Stimulated activated CD4-positive, alpha-beta T cell treated with anti-CD3 and anti-CD28 coated beads, Interleukin-15, amount 100 ng/mL, for 1 hour (primary cell): Measurements from ENCODE around the gene DUSP3.
"Not testable (repeated sequence)": the region's sequence is repeated elsewhere in the genome, so short reads cannot be mapped to it uniquely, and the experiment has no call there.

ENCODE experiments used
- DNase-seq, 2 donors: peaks; one replicate each; pipeline ENCODE4 v3.0.0-alpha.2; 2020; ENCODE audit warnings: low read depth in 1 of 2, low spot score in 1 of 2

Gene DUSP3

DNA sequence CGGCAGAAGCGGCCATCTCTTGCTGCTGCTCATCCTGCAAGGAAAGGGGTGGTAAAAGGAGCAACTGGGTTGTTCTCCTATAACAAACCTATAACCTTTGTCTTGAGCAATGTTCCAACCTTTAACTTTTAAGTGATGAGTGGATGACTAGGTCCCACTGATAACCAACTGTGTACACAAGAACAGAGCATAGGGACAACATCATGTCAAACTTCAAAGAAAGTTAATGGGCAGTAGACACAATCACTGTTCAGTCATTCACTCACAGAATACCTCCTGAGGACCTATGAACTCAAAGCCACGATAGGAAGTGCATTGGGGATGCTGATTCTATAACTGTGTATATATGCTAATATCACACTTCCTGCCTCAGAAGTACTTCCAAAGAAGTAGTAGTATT is 23.1 kb upstream of the DUSP3 start:
- no peak for DNase-seq

GRCh38 chr17:43800736-43801135 is 22.0 kb upstream of the DUSP3 start:
- no peak for DNase-seq

- no peak for DNase-seq
These were observed 20.3 kb upstream of the DUSP3 start for GRCh38 chr17:43799047-43799446.

- DNase-seq: not testable (repeated sequence)
These were observed 19.2 kb upstream of the DUSP3 start for GRCh38 chr17:43798024-43798423.

DNA sequence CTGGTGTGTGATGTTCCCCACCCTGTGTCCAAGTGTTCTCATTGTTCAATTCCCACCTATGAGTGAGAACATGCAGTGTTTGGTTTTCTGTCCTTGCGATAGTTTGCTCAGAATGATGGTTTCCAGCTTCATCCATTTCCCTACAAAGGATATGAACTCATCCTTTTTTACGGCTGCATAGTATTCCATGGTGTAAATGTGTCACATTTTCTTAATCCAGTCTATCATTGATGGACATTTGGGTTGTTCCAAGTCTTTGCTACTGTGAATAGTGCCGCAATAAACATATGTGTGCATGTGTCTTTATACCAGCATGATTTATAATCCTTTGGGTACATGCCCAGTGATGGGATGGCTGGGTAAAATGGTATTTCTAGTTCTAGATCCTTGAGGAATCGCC is 13.9 kb upstream of the DUSP3 start:
- DNase-seq: not testable (repeated sequence)

DNA sequence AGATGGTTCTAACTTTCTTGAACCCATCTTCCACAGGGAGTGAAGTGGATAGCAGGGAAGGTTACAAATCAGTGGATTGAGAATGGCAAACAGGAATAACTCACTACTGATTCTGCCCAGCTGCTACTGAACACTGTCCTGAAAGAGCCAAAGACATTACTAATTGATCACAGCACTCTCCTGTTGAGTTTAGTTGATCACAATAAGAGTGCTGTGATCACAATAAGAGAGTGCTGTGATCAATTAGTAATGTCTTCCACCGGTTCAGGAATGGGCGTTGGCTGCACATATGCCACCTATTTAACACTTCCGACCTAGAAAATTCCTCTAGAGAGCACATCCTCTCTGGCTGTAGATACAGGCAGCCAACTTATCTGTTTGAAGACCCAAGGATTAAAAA is 12.8 kb upstream of the DUSP3 start:
- DNase-seq: no peak

- no peak for DNase-seq
These were observed 11.6 kb upstream of the DUSP3 start for GRCh38 chr17:43790311-43790940.

- DNase-seq: no peak
These were observed 10.7 kb upstream of the DUSP3 start for GRCh38 chr17:43789482-43789881.

DNA sequence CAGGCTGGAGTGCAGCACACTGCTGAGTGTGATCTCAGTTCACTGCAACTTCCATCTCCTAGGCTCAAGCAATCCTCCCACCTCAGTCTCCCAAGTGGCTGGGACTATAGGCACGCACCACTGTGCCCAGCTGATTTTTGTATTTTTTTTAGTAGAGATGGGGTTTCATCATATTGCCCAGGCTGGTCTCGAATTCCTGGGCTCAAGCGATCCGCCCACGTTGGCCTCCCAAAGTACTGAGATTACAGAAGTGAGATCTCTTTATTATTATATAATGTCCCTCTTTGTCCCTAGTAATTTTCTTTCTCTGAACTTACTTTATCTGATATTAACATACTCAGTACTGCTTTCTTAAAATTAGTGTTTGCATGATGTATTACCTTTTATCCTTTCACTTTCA is 9.8 kb upstream of the DUSP3 start:
- DNase-seq: no peak

- no peak for DNase-seq
These were observed 9.0 kb upstream of the DUSP3 start for GRCh38 chr17:43787728-43788127.

GRCh38 chr17:43784628-43785101 is 5.9 kb upstream of the DUSP3 start:
- DNase-seq: no peak

GRCh38 chr17:43784068-43784467 is 5.3 kb upstream of the DUSP3 start:
- DNase-seq: no peak

- DNase-seq: no peak
These were observed 4.3 kb upstream of the DUSP3 start for GRCh38 chr17:43782913-43783680.

GRCh38 chr17:43780135-43780534 is 1.4 kb upstream of the DUSP3 start, which contains the start of gene CFAP97D1:
CFAP97D1 (plus strand) TSS chr17:43780435; CDS start chr17:43780463, 28 bp downstream.
- no peak for DNase-seq

DNA sequence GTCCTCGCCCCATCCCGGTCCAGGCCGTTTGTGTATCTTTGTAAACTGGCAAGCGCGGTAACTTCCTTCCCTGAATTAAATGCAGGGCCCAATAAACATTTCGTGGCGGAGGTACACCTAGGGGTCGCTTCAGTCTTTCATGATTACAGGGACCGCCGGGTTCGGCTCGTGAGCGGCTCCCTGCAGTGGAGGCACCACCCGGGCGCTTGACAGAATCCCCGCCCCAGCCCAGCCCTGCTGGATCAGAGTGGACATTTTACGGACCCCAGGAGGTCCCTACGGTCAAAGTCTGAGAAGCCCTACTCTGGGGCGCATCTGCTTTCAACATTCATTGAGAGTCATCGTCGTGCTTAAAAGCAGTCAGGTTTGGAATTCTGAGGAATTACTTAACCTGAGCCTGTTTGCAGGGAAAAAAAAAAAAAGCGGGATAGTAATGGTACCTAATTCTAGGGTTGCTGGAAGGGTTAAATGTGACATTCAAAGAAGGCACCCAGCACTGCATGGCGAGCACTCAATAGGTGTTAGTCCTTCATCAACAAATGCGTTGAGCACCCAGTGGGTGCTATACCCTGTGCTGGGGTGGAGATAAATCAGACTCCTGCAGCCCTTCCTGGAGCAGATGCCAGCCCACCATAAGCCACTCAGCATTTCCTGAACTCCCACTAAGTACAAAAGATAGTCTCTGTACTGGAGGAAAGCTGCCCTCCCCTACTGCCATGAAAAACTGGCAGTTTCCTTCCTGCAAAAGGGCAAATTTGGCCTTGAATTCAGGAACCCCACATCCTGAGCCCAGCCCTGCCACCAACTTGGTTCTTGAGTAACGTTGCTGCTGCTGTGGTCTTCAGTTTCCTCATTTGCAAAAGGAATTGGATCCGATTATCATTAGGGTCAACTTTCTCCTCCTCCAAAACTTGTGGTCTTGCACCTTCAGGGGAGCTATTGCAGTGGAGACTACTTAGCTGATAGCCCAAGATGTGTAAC is 658 bp upstream of the DUSP3 start:
- no peak for DNase-seq

DNA sequence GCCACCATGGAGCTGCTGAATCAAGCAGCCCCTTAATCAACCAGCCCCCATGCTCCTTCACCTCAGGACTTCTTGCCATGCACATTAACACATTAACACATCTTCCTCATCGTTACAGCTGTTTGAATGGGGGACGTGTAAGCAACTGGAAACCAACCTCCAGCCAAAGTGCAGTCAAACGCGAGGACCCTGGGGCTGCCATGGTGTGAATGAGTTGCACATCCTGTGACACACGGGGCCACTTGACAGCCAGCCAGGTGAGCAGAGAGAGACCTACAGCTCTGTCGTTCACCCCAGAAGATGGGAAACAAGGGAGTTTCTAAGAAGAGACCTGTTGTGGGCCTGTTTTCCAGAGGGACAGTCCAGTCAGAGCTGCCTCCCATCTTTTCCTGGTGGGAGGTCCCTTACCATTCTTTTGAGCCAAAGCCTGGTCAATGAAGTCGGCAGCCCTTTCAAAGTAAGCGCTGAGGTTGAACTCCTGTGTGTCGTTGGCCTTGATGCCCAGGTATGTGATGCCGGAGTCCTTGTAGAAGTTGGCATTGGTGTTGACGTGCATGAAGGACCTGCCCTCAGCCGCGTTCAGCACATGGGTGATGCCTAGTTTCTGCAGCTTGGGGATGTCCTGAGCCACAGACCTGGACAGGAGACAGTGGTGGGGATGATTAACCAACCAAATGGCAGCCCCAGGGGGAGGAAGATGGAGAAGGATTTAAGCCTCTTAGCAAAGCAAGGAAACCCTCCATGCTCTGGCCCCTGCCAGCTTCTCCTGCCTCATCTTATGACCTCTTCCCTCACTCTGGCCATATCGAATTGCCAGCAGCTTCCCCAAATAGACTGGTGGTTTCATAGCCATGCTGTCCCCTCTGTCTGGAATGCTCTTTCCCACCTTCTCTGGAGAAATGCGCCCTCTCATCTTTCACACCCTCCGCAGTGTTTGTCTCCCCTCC is 4.2 kb downstream of the DUSP3 start:
- no peak for DNase-seq

- no peak for DNase-seq
These were observed 5.7 kb downstream of the DUSP3 start for GRCh38 chr17:43772877-43773648.

- DNase-seq: no peak
These were observed 7.3 kb downstream of the DUSP3 start for GRCh38 chr17:43771463-43771862.

DNA sequence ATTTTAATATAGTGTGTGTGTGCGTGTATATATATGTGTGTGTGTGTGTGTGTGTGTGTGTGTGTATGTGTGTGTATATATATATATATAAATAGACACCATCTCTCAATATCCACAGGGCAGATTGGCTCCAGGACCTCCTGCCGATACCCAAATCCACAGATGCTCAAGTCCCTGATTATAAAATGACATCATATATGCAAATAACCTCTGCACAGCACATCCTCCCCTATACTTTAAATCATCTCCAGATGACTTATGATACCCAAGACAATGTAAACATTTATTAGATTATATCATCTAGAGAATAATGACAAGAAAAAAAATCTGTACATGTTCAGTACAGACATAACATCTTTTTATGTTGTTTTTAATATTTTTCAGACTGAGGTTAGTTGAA is 7.8 kb downstream of the DUSP3 start:
- no peak for DNase-seq

- DNase-seq: no peak
These were observed 8.9 kb downstream of the DUSP3 start for GRCh38 chr17:43769859-43770258.
